Measurements from ENCODE around the gene CRTAC1.

DNA sequence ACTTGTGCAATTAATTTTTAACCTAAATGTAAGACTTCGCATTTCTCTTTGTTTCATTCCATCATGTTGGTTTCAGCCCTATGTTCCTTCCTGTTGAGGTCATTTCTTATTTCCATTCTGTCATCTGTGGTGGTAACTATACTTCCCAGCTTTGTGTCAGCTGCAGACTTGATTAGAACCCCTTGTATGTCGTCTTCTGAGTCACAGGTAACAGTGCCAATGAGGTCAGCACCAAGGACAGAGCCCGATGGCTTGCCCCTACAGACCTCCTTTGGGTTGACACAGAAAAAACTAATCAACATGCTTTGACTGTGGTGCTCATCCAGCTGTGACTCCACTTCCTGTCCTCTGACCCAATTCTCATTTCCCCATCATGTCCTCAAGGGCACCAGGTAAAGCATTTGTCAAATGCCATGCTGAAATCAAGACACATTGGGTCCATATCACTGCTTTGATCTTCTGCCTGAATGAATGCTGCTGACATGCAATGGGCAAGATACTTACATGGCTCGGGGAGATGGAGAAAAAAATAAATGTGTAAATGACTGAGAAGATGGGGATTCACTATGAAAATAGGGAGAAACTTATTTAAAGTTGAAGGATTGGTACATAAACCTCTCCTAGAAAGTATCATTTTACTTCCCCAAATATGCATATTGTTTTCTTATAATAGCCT is 25.6 kb upstream of the CRTAC1 start:
- TF ChIP-seq, protein P1, sequence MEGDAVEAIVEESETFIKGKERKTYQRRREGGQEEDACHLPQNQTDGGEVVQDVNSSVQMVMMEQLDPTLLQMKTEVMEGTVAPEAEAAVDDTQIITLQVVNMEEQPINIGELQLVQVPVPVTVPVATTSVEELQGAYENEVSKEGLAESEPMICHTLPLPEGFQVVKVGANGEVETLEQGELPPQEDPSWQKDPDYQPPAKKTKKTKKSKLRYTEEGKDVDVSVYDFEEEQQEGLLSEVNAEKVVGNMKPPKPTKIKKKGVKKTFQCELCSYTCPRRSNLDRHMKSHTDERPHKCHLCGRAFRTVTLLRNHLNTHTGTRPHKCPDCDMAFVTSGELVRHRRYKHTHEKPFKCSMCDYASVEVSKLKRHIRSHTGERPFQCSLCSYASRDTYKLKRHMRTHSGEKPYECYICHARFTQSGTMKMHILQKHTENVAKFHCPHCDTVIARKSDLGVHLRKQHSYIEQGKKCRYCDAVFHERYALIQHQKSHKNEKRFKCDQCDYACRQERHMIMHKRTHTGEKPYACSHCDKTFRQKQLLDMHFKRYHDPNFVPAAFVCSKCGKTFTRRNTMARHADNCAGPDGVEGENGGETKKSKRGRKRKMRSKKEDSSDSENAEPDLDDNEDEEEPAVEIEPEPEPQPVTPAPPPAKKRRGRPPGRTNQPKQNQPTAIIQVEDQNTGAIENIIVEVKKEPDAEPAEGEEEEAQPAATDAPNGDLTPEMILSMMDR (optimal IDR thresholded peaks at IDR 0.05 in 1 of 3, IDR thresholded peaks at IDR 0.05 in 1 of 3, conservative IDR thresholded peaks at IDR 0.05 in 1 of 3; ENCODE audit: extremely low read depth in 1 of 3, insufficient read depth in 2 of 3, low read length in 3 of 3): no peak
- TF ChIP-seq EZH2 (IDR thresholded peaks at IDR 0.05; ENCODE audit: low read length): no peak

Measured in keratinocyte (primary cell).